Urinary bladder (tissue), 4 donors: ENCODE results near the gene SAA1. TPM values are rescaled to one million over a fixed set of nuclear protein-coding genes. Genes with fewer than 3 reads are reported as not detected.

Source experiments
- DNase-seq: peaks from one replicate; pipeline ENCODE4 v3.0.0-alpha.2; 2015; ENCODE audit errors: extremely low spot score
- H3K27ac ChIP-seq: one replicate; pipeline ENCODE4 v1.5.1; 2013; ENCODE audit warnings: low read depth, mild to moderate bottlenecking, moderate library complexity
- H3K36me3 ChIP-seq: one replicate; pipeline ENCODE4 v1.6.1; 2013; ENCODE audit warnings: mild to moderate bottlenecking, moderate library complexity; ENCODE audit not compliant: insufficient read depth
- H3K4me1 ChIP-seq: one replicate; pipeline ENCODE4 v1.6.1; 2013; ENCODE audit warnings: mild to moderate bottlenecking, moderate library complexity; ENCODE audit not compliant: insufficient read depth
- H3K4me3 ChIP-seq: one replicate; pipeline ENCODE4 v1.5.1; 2013; ENCODE audit warnings: low read depth, low read length
- WGBS: extraction: QIAGEN DNeasy Blood & Tissue Kit; methylation state at CpG from one replicate; pipeline ENCODE4 v1.1.7; 2013; 5-methylcytosine and 5-hydroxymethylcytosine counted together
- polyA plus RNA-seq: library from polyadenylated mRNA; stranded (reverse); fragments of 200-250 nt; gene quantifications from one replicate; pipeline ENCODE4 v1.2.3, GENCODE V29; 2013
- total RNA-seq: library from RNA; depleted of rRNA; stranded (reverse); fragments of >200 nt; gene quantifications from one replicate; pipeline ENCODE4 v1.2.3, GENCODE V29; 2014
- donor health status: healthy with polysubstance abuse.
- donor health status: healthy.

Gene SAA1
- total RNA-seq, result not detected
- polyA plus RNA-seq, result 44.4 TPM

DNA sequence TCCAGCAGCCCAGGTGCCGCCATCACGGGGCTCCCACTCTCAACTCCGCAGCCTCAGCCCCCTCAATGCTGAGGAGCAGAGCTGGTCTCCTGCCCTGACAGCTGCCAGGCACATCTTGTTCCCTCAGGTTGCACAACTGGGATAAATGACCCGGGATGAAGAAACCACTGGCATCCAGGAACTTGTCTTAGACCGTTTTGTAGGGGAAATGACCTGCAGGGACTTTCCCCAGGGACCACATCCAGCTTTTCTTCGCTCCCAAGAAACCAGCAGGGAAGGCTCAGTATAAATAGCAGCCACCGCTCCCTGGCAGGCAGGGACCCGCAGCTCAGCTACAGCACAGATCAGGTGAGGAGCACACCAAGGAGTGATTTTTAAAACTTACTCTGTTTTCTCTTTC is at the start of gene SAA1:
SAA1 (plus strand) TSS at position 316 of the 400 bp plus-strand sequence. CDS start 624 bp downstream, outside the sequence.
- no peak for DNase-seq
- Histone ChIP-seq H3K36me3 (no peaks in the 10 kb centered on the region), H3K27ac (no peak within 1 kb of the TSS), H3K4me1 (no peaks in the 10 kb centered on the region), H3K4me3 (no peak within 1 kb of the TSS)
- 55% methylated on average over 8 of the region's 8 CpGs for WGBS

- Histone ChIP-seq H3K27ac (no peak overlapping the region), H3K4me1 (no peaks in the 10 kb centered on the region), H3K4me3 (no peak overlapping the region), H3K36me3 (no peaks in the 10 kb centered on the region)
- WGBS, result 88% methylated on average over 5 of the region's 5 CpGs
- no peak for DNase-seq
Observed at GRCh38 chr11:18221274-18221876, 44.7 kb upstream of the SAA1 start.

DNA sequence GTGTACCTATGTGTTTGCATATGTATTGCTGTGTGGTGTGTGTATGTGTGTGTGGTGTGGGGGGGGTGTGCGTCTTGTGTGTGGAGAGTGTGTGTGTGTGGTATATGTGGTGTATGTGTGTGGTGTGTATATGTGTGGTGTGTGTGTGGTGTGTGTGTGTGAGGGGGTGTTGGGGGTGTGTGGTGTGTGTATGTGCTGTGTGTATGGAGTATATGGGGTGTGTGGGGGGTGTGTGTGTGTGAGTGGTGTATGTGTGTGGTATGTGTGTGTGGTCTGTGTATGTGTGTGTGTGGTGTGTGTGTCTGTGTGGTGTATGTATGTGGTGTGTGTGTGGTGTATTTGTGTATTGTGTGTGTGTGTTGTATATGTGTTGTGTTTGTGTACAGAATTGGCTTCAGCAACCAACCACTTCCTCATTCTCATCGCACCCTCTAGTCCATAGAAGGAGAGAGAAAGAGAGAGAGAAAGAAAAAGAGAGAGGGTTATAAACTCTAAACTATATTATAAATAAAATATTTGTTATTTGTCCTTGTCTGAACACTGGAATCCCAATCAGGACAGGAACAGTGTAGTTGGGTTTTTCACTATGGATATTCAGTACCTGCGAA is 43.1 kb upstream of the SAA1 start:
- Histone ChIP-seq H3K4me3 (no peak overlapping the region), H3K27ac (no peak overlapping the region), H3K36me3 (no peaks in the 10 kb centered on the region), H3K4me1 (no peaks in the 10 kb centered on the region)
- no peak for DNase-seq
- WGBS, result 90% methylated on average over 3 of the region's 3 CpGs

DNA sequence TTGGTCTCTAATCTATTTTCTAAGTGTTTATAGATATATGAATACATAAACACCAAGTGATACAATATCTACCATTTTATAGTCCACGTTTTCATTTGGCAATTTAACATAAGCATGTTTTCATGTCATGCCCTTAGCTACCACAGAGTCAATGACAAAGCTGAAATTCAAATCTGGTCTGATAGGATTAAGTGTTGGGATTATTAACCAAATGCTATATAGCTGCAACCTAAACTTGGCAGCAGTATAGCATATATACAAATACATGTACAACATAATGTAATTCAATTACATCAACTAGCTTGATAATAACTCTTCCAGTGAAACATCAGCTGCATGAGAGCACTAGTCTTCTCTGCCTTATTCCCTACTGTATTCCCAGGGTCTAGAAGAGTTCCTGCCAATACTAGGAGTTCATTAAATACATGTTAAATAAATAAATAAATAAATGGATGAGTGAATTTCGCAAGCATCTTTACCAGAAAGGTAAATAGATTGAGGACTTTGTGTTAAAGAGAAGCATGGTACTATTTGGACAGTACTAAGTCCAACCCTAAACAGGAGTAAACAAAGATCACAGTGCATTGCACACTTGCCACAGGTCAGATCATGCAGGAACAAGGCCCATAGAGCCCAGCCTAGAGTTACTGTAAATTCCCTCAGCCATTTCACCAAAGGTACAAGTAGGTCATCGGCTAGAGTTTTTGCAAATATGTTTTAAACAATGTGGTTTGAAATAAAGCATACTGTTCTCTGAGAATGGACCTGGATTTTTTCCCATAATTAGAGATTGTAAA is 42.3 kb upstream of the SAA1 start:
- DNase-seq, result no peak

DNA sequence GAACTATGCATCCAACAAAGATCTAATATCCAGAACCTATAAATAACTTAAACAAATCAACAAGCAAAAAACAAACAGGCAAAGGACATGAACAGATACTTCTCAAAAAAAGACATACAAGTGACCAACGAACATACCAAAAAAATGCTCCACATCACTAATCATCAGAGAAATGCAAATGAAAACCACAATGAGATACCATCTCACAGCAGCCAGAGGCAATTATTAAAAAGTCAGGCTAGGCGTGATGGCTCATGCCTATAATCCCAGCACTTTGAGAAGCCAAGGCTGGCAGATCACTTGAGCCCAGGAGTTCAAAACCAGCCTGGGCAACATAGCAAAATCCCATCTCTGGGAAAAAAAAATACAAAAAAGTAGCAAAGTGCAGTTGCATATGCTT is 40.2 kb upstream of the SAA1 start:
- H3K36me3 ChIP-seq, result no peaks in the 10 kb centered on the region
- no peak overlapping the region for H3K27ac ChIP-seq
- 66% methylated on average over 2 of the region's 2 CpGs for WGBS
- H3K4me1 ChIP-seq, result no peaks in the 10 kb centered on the region
- no peak overlapping the region for H3K4me3 ChIP-seq
- no peak for DNase-seq

More for the DNA sequence above, 42.3 kb upstream of the SAA1 start:
- H3K4me3 ChIP-seq, result no peak overlapping the region
- H3K4me1 ChIP-seq, result no peaks in the 10 kb centered on the region
- H3K36me3 ChIP-seq, result no peaks in the 10 kb centered on the region
- H3K27ac ChIP-seq, result no peak overlapping the region
- WGBS, result 71% methylated on average over 3 of the region's 3 CpGs

DNA sequence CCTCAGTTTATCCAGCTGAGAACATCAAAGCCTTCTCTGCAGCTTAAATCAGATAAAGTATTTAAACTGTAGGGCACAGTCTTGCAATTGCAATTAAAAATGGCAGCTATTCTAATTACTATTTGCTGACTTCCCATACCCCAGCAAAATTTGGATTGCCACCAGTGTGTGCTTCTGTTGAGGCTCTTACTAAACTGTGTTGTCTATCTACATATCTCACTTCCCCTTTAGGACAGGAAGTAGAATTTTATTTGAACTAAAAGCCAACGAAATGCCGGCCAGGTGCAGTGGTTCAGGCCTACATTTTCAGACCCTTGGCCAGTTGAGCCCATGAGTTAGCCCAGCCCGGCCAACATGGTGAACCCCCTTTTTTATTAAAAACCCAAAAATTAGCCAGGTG is 36.6 kb upstream of the SAA1 start:
- no peak overlapping the region for H3K27ac ChIP-seq

GRCh38 chr11:18230859-18231258 is 35.2 kb upstream of the SAA1 start:
- WGBS, result 57% methylated on average over 2 of the region's 2 CpGs
- DNase-seq, result no peak
- H3K4me1 ChIP-seq, result no peaks in the 10 kb centered on the region
- no peak overlapping the region for H3K4me3 ChIP-seq
- no peaks in the 10 kb centered on the region for H3K36me3 ChIP-seq
- no peak overlapping the region for H3K27ac ChIP-seq

More for the DNA sequence above, 36.6 kb upstream of the SAA1 start:
- no peak for DNase-seq
- no peak overlapping the region for H3K4me3 ChIP-seq
- no peaks in the 10 kb centered on the region for H3K4me1 ChIP-seq
- WGBS, result 75% methylated on average over 3 of the region's 3 CpGs
- no peaks in the 10 kb centered on the region for H3K36me3 ChIP-seq

DNA sequence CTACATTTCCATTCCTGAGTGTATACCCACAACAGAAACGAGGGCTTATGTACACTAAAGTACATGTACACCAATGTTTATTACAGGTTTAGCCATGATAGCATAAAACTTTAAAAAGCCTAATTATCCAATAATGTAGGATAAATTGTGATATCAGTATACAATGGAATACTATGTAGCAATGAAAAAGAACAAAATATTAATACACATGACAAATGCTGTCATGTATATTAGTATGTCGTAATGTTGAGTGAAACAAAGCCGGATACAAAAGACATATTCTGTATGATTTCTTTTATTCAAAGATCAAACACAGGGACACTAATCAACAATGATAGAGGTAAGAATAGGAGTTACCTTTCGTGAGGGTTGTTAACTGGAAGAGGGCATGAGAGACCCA is 32.2 kb upstream of the SAA1 start:
- H3K4me3 ChIP-seq, result no peak overlapping the region
- H3K36me3 ChIP-seq, result no peaks in the 10 kb centered on the region
- H3K27ac ChIP-seq, result no peak overlapping the region
- H3K4me1 ChIP-seq, result no peaks in the 10 kb centered on the region
- 89% methylated on average over 4 of the region's 4 CpGs for WGBS
- DNase-seq, result no peak

- H3K27ac ChIP-seq, result no peak overlapping the region
- no peaks in the 10 kb centered on the region for H3K36me3 ChIP-seq
- DNase-seq, result no peak
- H3K4me3 ChIP-seq, result no peak overlapping the region
- 55% methylated on average over 8 of the region's 8 CpGs for WGBS
- H3K4me1 ChIP-seq, result no peaks in the 10 kb centered on the region
Observed at GRCh38 chr11:18235394-18236334, 30.4 kb upstream of the SAA1 start.

- no peak for DNase-seq
- Histone ChIP-seq H3K4me1 (no peaks in the 10 kb centered on the region), H3K27ac (no peak within 1 kb of the TSS), H3K4me3 (no peak within 1 kb of the TSS), H3K36me3 (no peaks in the 10 kb centered on the region)
- WGBS, result 61% methylated on average over 2 of the region's 2 CpGs
Observed at GRCh38 chr11:18236664-18237356, 29.3 kb upstream of the SAA1 start, which contains the start of gene SAA4. Gene SAA4, minus strand, starts transcription at chr11:18236802. Its CDS starts 876 bp downstream, at chr11:18235926.

DNA sequence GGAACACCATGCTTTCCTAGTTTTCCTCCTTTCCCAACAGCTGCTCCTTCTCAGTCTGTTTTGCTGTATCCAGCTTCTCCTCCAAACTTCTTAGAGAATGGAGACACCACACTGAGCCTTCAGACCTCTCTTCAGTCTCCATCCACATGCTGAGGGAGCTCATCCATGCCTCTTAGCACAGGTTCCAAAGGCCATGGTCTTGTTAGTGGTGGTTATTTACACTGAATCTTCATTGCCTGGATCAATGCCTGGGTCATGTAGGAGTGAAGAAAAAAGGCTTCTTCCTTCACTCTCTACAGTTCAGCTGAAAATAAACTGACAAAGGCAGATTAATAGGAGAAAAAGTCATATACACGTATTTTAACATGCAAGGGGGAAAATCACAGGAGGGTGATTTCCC is 26.4 kb upstream of the SAA1 start:
- no peak for DNase-seq
- 78% methylated on average over 1 of the region's 1 CpG for WGBS
- no peak overlapping the region for H3K4me3 ChIP-seq

DNA sequence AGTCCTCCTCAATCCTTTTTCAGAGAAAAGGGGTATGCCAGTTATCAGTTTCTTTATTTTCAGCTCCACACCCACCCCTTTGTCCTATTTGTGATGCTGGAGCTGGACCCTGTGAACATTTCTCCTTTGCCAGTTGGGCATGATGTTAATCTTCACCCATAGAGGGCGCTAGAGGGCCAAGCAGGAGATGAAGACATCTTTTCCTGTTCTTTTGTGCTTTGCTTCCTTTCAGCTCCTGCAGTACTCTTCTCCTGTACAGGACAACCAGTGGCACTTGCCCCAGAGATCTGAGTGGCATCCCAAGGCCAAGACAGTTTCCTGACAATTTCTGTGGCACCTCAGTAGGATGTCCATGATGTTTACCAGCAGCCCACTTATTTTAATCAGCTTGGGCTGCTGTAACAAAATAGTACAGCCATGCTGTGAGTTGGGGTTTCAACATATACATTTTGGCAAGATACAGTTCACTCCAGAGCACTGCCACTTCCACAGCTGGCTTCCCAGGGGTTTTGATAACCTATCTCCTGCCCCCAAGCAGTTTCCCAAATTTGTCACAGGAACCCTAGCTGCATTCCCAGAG is 22.2 kb upstream of the SAA1 start:
- Histone ChIP-seq H3K4me1 (no peaks in the 10 kb centered on the region), H3K4me3 (no peak overlapping the region), H3K36me3 (no peaks in the 10 kb centered on the region), H3K27ac (no peak overlapping the region)
- 2% methylated on average over 1 of the region's 1 CpG for WGBS
- no peak for DNase-seq

More for the DNA sequence above, 26.4 kb upstream of the SAA1 start:
- H3K27ac ChIP-seq, result no peak overlapping the region
- H3K36me3 ChIP-seq, result no peaks in the 10 kb centered on the region
- H3K4me1 ChIP-seq, result no peaks in the 10 kb centered on the region
